Skeletal muscle satellite cell (primary cell): ENCODE results near the gene SLC35E4.

Experiments used
- H3K27me3 ChIP-seq: 2 replicates; pipeline ENCODE4 v1.7.0; 2013; ENCODE audit warnings: low read length; ENCODE audit not compliant: control insufficient read depth, insufficient read depth
- H3K36me3 ChIP-seq: 2 replicates; pipeline ENCODE4 v1.7.0; 2013; ENCODE audit warnings: mild to moderate bottlenecking, control low read depth, low read length; ENCODE audit not compliant: insufficient read depth
- H3K4me1 ChIP-seq: 2 replicates; pipeline ENCODE4 v1.7.0; 2013; ENCODE audit warnings: low read length; ENCODE audit not compliant: control insufficient read depth, insufficient read depth
- H3K4me2 ChIP-seq: 2 replicates; pipeline ENCODE4 v1.7.0; 2013; ENCODE audit warnings: mild to moderate bottlenecking, low read length
- H3K4me3 ChIP-seq: 2 replicates; pipeline ENCODE4 v1.7.0; 2013; ENCODE audit warnings: low read length
- H3K9ac ChIP-seq: 2 replicates; pipeline ENCODE4 v1.7.0; 2013; ENCODE audit warnings: mild to moderate bottlenecking, low read depth, low read length, moderate library complexity
- H3K9me3 ChIP-seq: replicated peaks from 2 replicates; pipeline ENCODE4 v1.7.0; 2013; ENCODE audit warnings: mild to moderate bottlenecking, control low read depth, low read length

The SLC35E4 gene

DNA sequence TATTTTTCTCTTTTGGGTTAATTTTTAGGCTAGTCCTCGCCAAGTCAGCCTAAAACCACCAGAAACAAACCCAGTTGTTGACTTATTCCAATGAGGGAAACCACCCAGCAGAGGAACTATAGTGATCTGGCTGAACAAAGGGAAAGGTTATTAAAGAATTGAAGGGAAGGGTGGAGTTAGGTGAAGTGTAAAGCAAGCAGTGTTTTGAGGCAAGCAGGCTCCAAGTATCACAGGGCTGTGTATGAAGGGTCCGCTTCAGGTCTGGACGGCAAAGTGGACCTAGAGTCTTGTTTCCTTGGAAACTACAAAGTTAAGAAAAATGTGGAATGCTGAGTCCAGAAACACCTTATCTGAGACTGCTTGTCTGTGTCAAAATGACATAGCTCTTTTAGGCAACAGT, 31.8 kb upstream of the SLC35E4 start:
- peaks cover 29% of the 10 kb centered on the region for H3K4me1 ChIP-seq

GRCh38 chr22:30604723-30605122, 30.9 kb upstream of the SLC35E4 start:
- H3K4me2 ChIP-seq, result no peak overlapping the region
- no peak overlapping the region for H3K9ac ChIP-seq
- peaks cover 38% of the 10 kb centered on the region for H3K4me1 ChIP-seq
- no peaks in the 10 kb centered on the region for H3K36me3 ChIP-seq
- no peaks in the 10 kb centered on the region for H3K27me3 ChIP-seq
- no peak overlapping the region for H3K4me3 ChIP-seq
- no peaks in the 10 kb centered on the region for H3K9me3 ChIP-seq

More for the DNA sequence above, 31.8 kb upstream of the SLC35E4 start:
- H3K4me2 ChIP-seq, result no peak overlapping the region
- no peaks in the 10 kb centered on the region for H3K27me3 ChIP-seq
- no peaks in the 10 kb centered on the region for H3K9me3 ChIP-seq
- H3K36me3 ChIP-seq, result no peaks in the 10 kb centered on the region
- H3K4me3 ChIP-seq, result no peak overlapping the region
- no peak overlapping the region for H3K9ac ChIP-seq

DNA sequence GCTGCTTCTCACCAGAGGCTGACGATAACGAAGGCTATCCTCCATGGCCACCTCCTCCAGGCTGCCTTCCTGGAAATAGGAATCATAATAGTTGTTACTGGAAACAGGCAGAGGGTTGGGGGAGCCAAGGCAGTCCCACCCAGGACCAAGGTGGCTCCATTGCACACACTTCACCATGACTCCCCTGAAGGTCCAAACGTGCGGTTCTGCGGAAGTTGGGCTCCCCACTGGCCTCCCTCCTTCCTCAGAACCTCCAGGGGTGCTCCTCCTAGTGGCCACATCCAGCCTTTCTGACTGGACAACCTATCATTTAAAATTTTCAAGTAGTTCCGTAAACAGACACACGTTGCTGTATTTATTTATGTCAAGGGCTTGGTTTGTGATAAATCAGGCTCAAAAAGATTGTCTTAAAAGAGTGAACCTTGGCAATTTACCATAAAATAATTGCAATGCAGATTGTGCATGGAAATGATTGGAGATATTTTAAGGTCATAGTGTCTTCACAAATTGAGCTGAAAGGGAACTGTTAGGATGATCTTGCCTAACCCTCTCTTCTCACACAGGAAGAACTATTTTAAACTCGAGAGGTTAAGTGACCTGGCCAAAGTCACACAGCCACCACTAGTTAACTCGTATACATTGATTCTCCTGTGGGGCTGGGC, 30.0 kb upstream of the SLC35E4 start:
- Histone ChIP-seq H3K9ac (peak overlapping the region; percentile 59), H3K4me1 (peaks cover 40% of the 10 kb centered on the region)

GRCh38 chr22:30606455-30607299, 28.9 kb upstream of the SLC35E4 start, which contains the start of gene TCN2:
Gene TCN2, plus strand, starts transcription at chr22:30607174. Its CDS starts 158 bp downstream, at chr22:30607332.
- no peaks in the 10 kb centered on the region for H3K27me3 ChIP-seq
- no peaks in the 10 kb centered on the region for H3K36me3 ChIP-seq
- no peaks in the 10 kb centered on the region for H3K9me3 ChIP-seq
- H3K4me2 ChIP-seq, result peak within 1 kb of the TSS; percentile 89
- H3K9ac ChIP-seq, result peak within 1 kb of the TSS; percentile 59
- peak within 1 kb of the TSS; percentile 73 for H3K4me3 ChIP-seq
- peaks cover 40% of the 10 kb centered on the region for H3K4me1 ChIP-seq

More for the DNA sequence above, 30.0 kb upstream of the SLC35E4 start:
- no peaks in the 10 kb centered on the region for H3K9me3 ChIP-seq
- no peaks in the 10 kb centered on the region for H3K36me3 ChIP-seq
- peak overlapping the region; percentile 63 for H3K4me3 ChIP-seq
- H3K4me2 ChIP-seq, result peak overlapping the region; percentile 89
- no peaks in the 10 kb centered on the region for H3K27me3 ChIP-seq

DNA sequence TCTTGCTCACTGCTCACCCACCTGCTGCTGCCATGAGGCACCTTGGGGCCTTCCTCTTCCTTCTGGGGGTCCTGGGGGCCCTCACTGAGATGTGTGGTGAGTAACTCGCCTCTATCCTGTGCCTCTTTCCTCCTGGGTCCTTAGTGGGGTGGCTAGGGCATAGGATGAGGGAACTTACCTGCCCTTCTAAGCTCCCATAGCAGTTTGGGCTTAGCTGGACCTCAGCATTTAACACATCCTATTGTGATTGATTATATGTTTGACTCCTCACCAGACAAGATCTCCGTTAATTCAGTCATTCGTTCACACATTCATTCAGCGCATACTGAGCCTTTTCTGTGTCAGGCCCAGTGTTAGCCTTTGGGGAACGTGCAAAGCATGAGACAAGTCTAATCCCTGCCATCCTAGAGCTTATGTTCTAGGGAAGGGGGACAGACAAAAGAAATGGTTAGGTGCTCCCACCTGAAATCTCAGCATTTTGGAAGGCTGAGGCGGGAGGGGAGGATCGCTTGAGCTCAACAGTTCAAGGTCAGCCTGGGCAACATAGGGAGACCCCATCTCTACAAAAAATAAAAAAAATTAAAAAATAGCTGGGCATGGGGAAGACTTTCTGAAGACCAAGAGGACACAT, 28.2 kb upstream of the SLC35E4 start:
- Histone ChIP-seq H3K9me3 (no peaks in the 10 kb centered on the region), H3K4me1 (peaks cover 40% of the 10 kb centered on the region), H3K36me3 (no peaks in the 10 kb centered on the region), H3K4me2 (peak overlapping the region; percentile 89), H3K27me3 (no peaks in the 10 kb centered on the region), H3K4me3 (peak overlapping the region; percentile 73), H3K9ac (peak overlapping the region; percentile 57)

GRCh38 chr22:30607939-30608338, 27.6 kb upstream of the SLC35E4 start:
- Histone ChIP-seq H3K36me3 (no peaks in the 10 kb centered on the region), H3K9ac (no peak overlapping the region), H3K27me3 (no peaks in the 10 kb centered on the region), H3K4me2 (peak overlapping the region; percentile 89), H3K4me3 (no peak overlapping the region), H3K9me3 (no peaks in the 10 kb centered on the region), H3K4me1 (peaks cover 40% of the 10 kb centered on the region)

DNA sequence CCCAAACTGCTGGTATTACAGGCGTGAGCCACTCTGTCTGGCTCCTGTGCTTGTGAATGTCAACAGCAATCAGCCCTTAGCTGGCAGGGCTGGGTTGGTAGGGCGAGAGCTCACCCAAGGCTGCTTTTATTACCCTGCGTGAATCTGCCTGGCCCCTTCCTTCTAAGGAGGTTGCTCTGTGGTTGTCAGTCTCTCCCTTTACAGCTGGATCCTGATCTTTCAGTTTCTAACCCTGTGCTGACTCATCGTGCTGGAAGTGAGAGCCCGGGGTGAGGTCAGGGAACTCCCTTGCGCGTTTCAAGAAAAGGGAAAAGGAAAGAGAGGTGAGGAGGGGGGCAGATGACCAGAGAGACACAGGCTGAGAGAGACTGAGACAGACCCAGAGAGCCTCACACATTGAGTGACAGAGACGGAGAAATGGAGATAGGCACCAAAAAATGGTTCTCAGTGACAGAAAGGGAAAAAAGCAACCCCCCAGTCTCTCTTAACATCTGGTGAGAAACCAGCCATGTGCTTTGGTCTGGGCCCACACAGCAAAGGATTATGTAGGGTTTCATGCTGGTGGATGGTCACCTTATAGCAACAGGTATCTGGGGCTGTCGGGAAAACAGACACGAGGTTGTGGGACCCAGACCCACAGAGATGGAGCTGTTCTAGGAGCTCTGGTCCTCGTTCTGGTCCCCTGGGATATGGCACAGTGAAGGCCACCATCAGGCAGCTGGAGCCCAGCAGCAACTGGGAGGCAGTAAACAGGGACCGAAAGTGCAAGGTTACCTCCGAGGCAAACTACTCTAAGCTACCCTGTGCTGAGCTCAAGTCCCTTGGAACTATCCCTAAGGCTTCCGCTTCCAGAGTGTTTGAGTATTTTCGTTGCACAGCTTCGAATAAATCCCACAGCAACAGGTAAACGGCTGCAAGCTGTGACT, 26.1 kb upstream of the SLC35E4 start:
- Histone ChIP-seq H3K27me3 (no peaks in the 10 kb centered on the region), H3K9ac (peak overlapping the region; percentile 12), H3K36me3 (no peaks in the 10 kb centered on the region), H3K4me1 (peaks cover 40% of the 10 kb centered on the region), H3K9me3 (no peaks in the 10 kb centered on the region), H3K4me2 (peak overlapping the region; percentile 70), H3K4me3 (no peak overlapping the region)

DNA sequence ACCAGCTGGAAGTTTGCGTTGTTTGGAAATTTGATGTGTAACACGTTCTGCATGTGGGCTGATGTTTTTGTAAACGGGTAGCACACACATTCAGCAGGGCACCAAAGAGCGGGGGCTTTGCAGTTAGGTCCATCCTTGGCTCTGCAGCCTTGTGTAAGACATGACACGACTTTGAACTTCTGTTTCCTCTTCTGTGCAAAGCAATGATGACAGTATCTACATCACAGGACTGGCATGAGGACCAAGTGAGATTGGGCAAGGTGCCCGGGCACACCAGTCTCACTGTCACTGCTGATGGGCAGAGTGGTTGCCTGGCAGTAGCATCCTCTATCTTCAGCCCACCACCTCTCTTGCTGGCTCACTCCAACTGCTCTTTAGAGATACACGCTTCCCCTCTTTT, 25.3 kb upstream of the SLC35E4 start:
- H3K4me3 ChIP-seq, result no peak overlapping the region
- no peaks in the 10 kb centered on the region for H3K9me3 ChIP-seq
- H3K36me3 ChIP-seq, result no peaks in the 10 kb centered on the region
- H3K4me2 ChIP-seq, result no peak overlapping the region
- H3K9ac ChIP-seq, result no peak overlapping the region
- peaks cover 40% of the 10 kb centered on the region for H3K4me1 ChIP-seq
- no peaks in the 10 kb centered on the region for H3K27me3 ChIP-seq

DNA sequence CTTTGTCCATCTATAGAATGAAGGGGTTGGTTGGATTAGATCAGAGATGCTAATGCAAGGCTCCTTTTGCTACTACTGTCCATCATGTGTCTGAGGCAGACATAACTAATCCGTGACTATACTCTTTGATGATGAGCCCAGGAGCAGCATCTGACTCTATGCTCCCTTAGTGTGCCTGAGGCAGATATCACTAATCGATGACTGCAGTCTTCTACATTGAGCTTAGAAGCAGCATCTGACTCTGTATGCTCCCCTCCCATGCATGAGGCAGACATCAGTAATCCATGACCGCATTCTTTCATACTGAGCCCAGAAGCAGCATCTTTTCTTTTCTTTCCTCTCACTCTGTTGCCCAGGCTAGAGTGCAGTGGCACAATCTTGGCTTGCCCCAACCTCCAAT, 24.4 kb upstream of the SLC35E4 start:
- Histone ChIP-seq H3K9ac (no peak overlapping the region), H3K27me3 (no peaks in the 10 kb centered on the region), H3K4me3 (no peak overlapping the region), H3K4me2 (no peak overlapping the region), H3K9me3 (no peaks in the 10 kb centered on the region), H3K36me3 (no peaks in the 10 kb centered on the region), H3K4me1 (peaks cover 34% of the 10 kb centered on the region)

GRCh38 chr22:30612789-30613188, 22.8 kb upstream of the SLC35E4 start:
- Histone ChIP-seq H3K9me3 (no peaks in the 10 kb centered on the region), H3K4me2 (no peak overlapping the region), H3K4me3 (no peak overlapping the region), H3K9ac (no peak overlapping the region), H3K27me3 (no peaks in the 10 kb centered on the region), H3K4me1 (peaks cover 21% of the 10 kb centered on the region), H3K36me3 (no peaks in the 10 kb centered on the region)

DNA sequence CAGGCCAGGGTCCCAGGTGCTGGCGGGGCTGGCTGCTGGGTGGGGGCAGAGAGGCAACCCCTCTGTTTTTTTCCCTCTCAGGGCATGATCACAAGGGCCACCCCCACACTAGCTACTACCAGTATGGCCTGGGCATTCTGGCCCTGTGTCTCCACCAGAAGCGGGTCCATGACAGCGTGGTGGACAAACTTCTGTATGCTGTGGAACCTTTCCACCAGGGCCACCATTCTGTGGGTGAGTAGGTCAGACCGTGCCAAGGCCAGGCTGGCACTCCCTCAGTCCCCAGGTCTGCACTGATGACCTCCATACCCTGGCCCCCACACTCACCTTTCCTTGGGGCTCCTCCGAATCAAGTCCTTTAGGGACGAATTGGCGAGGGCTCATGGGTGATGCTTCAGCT, 21.3 kb upstream of the SLC35E4 start:
- Histone ChIP-seq H3K4me3 (no peak overlapping the region), H3K9me3 (no peaks in the 10 kb centered on the region), H3K27me3 (no peaks in the 10 kb centered on the region), H3K9ac (no peak overlapping the region), H3K36me3 (no peaks in the 10 kb centered on the region), H3K4me1 (peaks cover 6% of the 10 kb centered on the region), H3K4me2 (no peak overlapping the region)
